Raji (cell line): ENCODE measurements around the gene LY6G5C.
A peak's percentile ranks its signal among the peaks of the same experiment; 100 is the strongest.

Experiments used
- POLR2A ChIP-seq: IDR thresholded peaks from 2 replicates; pipeline ENCODE4 v1.6.1; 2011; ENCODE audit warnings: low read depth, low read length, control low read depth; ENCODE audit not compliant: insufficient read depth

Gene LY6G5C

GRCh38 chr6:31687321-31687720 is 6.5 kb upstream of the LY6G5C start:
- TF ChIP-seq POLR2A, result no peak

DNA sequence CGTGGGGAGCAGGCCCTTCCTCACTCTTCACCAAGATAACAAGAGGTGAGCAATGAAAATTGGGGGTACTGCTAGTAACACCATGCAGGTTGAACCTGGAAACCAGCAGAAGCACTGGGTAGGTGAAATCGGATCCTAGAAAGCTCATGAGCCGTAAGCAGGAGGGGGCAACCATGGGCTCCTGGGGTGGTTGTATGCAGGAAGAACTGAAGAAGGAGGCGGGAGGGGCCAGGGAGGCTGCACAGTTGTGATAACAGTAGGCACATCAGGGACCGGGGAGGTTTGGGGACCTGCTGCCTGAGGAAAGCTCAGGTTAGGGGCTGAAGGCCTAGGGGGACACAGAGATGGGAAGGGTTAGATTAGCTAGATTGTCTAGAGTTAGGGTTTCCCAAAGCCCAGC is 5.6 kb upstream of the LY6G5C start:
- no peak for TF ChIP-seq POLR2A

DNA sequence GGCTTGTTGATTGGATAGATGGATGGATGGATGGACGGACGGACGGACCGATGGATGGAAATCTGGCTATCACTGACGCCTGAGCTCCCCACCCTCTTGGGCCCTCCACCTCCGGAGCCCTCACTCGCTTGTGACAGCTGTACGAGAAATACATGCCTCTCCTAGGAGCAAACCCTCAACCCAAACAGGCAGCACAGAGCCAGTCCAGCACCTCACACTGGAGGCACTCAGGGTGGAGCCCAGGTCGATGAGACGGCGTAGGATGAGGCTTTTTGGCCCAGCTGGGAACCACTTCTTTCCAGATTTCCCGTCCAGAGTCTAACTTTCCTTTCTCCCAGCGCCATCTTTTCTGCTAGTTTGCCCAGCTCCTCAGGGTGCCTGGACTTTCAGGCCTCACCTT is 2.7 kb upstream of the LY6G5C start:
- TF ChIP-seq POLR2A, result no peak

DNA sequence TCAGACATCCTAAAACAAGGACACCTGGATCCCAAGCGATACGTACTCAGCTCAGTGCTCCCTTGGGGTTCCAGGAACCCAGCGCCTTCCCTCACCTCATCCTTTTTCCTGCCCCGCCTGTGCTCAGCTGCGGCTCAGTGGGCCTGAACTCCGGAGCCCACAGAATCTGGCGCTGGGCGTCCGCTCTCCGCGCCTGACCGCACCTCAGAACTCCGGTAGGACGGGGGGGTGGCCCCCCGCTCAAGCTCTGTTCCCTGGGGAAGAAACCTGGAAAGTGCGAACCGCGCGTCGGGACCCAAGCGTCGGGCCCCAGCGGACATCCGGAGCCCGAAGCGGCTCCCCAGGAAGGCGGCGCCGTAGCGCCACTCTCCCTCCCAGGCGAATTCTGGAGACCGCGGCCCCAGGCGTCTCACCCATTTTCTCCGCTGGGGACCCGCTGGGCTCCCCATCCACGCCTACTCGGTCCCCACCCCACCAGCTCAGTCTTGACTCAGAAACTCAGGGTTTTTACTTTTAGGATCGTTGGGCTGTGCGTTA is 336 bp upstream of the LY6G5C start:
- TF ChIP-seq POLR2A, result no peak

- TF ChIP-seq POLR2A, result no peak
These were observed 2.9 kb downstream of the LY6G5C start for GRCh38 chr6:31677955-31678354.

DNA sequence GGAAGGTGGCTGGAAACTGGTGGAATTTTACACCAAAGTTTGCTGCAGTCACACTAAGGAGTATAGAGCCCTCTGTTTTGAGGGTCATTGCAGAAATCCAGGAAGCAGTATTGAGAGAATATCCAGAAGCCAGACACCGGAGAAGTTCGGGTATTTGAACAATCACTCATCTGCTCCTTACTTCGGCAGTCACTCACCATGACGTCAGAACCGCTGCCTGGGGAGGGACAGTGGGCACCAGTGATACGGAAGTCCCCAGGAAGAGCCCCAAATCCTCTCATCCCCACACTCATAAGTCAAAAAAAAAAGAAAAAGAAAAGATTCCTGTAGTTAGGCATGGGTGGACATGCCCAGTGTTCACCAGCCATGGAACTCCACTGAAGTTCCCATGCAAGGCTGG is 4.0 kb downstream of the LY6G5C start:
- no peak for TF ChIP-seq POLR2A

DNA sequence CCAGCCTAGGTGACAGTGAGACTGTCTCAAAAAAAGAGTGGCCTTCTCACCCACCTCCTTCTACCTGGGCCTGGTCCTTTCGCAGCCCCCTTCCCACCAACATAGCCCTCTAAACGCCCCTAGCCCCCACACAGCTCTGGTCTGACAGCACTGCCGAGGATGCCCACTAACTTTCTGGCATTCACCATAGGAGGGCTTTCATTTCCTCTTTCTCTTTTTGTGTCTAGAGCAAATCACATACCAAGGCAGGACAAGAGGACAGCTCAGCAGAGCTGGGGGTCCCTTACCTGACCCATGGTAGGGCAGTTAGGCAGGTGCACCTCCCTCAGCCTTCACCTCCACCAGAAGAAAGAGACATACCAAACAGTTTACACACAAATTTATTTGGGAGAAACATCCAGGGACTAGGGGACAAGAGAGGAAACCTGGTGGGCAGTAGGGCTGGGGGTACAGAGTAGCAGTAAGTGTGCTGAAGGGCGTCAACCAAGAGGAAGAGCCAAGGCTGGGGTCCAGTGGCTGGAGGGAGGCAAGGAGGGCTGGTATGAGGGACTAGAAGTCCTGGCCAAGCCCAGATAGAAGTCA is 4.5 kb downstream of the LY6G5C start:
- TF ChIP-seq POLR2A, result no peak

DNA sequence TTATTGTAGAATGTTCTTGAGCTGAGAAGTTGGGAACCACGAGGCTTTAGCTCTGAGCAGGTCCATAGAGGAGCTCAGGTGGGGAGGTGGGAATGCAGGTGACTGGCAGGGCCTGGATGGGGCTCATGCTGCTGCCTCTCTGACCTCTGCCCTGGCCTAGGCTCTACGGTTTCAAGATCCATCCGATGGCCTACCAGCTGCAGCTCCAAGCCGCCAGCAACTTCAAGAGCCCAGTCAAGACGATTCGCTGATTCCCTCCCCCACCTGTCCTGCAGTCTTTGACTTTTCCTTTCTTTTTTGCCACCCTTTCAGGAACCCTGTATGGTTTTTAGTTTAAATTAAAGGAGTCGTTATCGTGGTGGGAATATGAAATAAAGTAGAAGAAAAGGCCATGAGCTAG is 11.2 kb downstream of the LY6G5C start, which contains the start of gene LY6G5B:
LY6G5B (plus strand) TSS at position 301 of the 400 bp plus-strand sequence. CDS start 975 bp downstream, outside the sequence.
- TF ChIP-seq POLR2A, result no peak

GRCh38 chr6:31666337-31666965 is 14.4 kb downstream of the LY6G5C start:
- no peak for TF ChIP-seq POLR2A

- peak; percentile 93 for TF ChIP-seq POLR2A
These were observed 15.1 kb downstream of the LY6G5C start, which contains the start of gene CSNK2B for GRCh38 chr6:31665501-31666336. TSS of gene CSNK2B (plus strand) at chr6:31666080. CDS start at chr6:31666832, 752 bp downstream.

- TF ChIP-seq POLR2A, result peak; percentile 77
These were observed 15.9 kb downstream of the LY6G5C start, which contains the start of gene GPANK1 for GRCh38 chr6:31664790-31665500. TSS of gene GPANK1 (minus strand) at chr6:31664997. CDS start at chr6:31664478, 519 bp downstream.

DNA sequence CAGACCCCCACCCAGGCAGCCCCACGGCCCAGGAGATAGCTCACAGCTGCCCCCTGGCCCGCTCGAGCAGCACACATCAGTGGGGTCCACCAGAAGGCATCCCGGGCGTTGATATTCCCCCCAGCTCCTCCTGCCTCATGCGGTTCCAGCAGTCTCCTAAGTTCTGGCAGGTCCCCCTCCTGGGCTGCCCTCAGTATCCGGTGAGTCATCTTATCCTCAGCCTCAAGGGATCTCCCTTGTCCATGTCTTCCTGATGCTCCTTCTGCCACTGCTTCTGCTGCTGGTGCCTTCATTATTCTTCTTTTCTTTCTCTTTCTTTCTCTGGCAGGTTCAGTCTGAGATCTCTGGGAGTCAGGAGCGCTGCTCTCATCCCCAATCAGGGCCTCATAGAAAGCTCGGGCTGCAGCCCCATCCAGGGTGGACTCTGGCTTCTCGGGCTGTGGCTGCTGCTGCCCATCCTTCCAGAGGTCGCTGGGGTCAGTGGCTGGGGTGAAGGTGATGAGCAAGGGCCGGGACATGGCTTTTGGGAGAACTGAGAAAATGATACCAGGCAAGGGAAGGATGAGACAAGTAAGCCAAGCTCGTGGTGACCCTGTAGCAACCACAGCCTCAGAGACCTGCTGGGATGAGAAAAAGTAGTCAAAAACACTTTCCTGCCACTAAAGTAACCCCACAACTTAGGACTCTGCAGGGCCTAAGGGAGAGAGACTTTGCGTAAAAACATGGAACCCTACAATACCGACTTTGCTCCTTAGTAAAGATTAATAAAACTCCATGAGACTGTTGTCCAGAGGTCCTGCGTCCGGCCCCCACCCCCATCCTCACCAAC is 16.7 kb downstream of the LY6G5C start:
- no peak for TF ChIP-seq POLR2A

DNA sequence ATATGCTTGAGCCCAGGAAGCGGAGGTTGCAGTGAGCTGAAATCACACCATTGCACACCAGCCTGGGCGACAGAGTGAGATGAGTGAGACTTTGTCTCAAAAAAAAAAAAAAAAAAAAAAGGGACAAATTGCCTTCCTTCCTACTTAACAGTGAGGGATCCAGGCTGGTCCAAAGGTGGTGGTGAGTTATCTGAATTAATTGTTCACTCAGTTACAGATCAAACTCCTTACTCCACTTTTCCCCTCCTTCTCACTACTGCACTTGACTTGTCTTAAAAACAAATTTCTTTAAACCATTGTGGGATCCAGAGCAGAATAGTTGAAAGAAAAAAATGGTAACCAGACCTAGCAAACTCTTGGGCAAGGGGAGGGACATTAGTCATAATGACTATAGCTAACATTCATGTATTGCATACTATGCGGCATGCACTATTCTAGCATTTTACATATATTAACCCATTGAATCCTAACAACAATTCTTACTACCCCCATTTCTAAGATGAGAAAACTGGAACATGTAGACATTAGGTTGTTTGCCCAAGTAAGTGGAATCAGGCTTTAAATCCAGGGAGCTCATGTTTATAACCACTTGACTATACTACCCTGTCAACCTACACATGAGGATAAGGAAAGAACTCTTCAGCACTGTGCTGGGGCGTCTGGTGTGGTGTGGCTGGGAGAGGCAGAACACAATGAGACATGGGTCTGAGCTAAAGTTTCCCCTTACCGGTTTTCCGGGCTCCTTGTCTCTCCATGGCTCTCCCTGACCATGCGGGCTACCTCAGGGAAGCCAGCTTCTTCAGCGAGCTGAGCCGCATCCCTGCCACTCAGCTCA is 17.5 kb downstream of the LY6G5C start:
- no peak for TF ChIP-seq POLR2A
